ENCODE results near the gene EIF3D. TPM values are rescaled to one million over a fixed set of nuclear protein-coding genes. Genes with fewer than 3 reads are reported as not detected.

EIF3D gene
- total RNA-seq, 2 donors from 2014 or later: 248 to 321 TPM

- no peak overlapping the region for H3K27ac Mint-ChIP-seq
- no peak for ATAC-seq
- peaks cover 19% of the 10 kb centered on the region in 2 donors for H3K27me3 Mint-ChIP-seq
- no peaks in the 10 kb centered on the region for H3K9me3 Mint-ChIP-seq
- no peak overlapping the region for H3K4me3 Mint-ChIP-seq
- no peaks in the 10 kb centered on the region for H3K36me3 Mint-ChIP-seq
- no peak for DNase-seq (ENCODE audit: low spot score)
- peaks cover 0 to 5% of the 10 kb centered on the region in 2 donors for H3K4me1 Mint-ChIP-seq (ENCODE audit: low read depth in 2 of 2)
Observed at GRCh38 chr22:36563444-36563843, 34.5 kb upstream of the EIF3D start.

- Mint-ChIP-seq H3K27ac (no peak overlapping the region), H3K4me3 (no peak overlapping the region), H3K9me3 (no peaks in the 10 kb centered on the region), H3K36me3 (no peaks in the 10 kb centered on the region), H3K27me3 (peaks cover 18 to 19% of the 10 kb centered on the region in 2 donors), H3K4me1 (ENCODE audit: low read depth in 2 of 2) (peaks cover 0 to 5% of the 10 kb centered on the region in 2 donors)
- DNase-seq (ENCODE audit: low spot score): no peak
- ATAC-seq: no peak
Observed at GRCh38 chr22:36563001-36563400, 34.0 kb upstream of the EIF3D start.

GRCh38 chr22:36562261-36562835 lies 33.4 kb upstream of the EIF3D start:
- Mint-ChIP-seq H3K4me1 (ENCODE audit: low read depth in 2 of 2) (peaks cover 0 to 5% of the 10 kb centered on the region in 2 donors), H3K9me3 (no peaks in the 10 kb centered on the region), H3K36me3 (no peaks in the 10 kb centered on the region), H3K4me3 (no peak overlapping the region), H3K27ac (no peak overlapping the region), H3K27me3 (peaks cover 16 to 19% of the 10 kb centered on the region in 2 donors)
- ATAC-seq (no peak), DNase-seq (ENCODE audit: low spot score) (no peak)

- Mint-ChIP-seq H3K36me3 (no peaks in the 10 kb centered on the region), H3K4me1 (ENCODE audit: low read depth in 2 of 2) (peaks cover 0 to 5% of the 10 kb centered on the region in 2 donors), H3K27ac (no peak overlapping the region), H3K4me3 (no peak overlapping the region), H3K9me3 (no peaks in the 10 kb centered on the region), H3K27me3 (peaks cover 10 to 19% of the 10 kb centered on the region in 2 donors)
- DNase-seq (ENCODE audit: low spot score) (no peak), ATAC-seq (no peak)
Observed at GRCh38 chr22:36561291-36561811, 32.4 kb upstream of the EIF3D start.

- no peak for ATAC-seq
- H3K27ac Mint-ChIP-seq: no peak overlapping the region
- no peak overlapping the region for H3K4me3 Mint-ChIP-seq
- H3K36me3 Mint-ChIP-seq: no peaks in the 10 kb centered on the region
- no peak for DNase-seq (ENCODE audit: low spot score)
- peaks cover 0 to 5% of the 10 kb centered on the region in 2 donors for H3K4me1 Mint-ChIP-seq (ENCODE audit: low read depth in 2 of 2)
- H3K9me3 Mint-ChIP-seq: no peaks in the 10 kb centered on the region
- H3K27me3 Mint-ChIP-seq: peaks cover 6 to 19% of the 10 kb centered on the region in 2 donors
Observed at GRCh38 chr22:36560001-36560400, 31.0 kb upstream of the EIF3D start.

GRCh38 chr22:36554098-36554497 lies 25.1 kb upstream of the EIF3D start:
- H3K27me3 Mint-ChIP-seq: peaks cover 0 to 17% of the 10 kb centered on the region in 2 donors
- H3K4me1 Mint-ChIP-seq (ENCODE audit: low read depth in 2 of 2): no peaks in the 10 kb centered on the region
- H3K36me3 Mint-ChIP-seq: no peaks in the 10 kb centered on the region
- H3K27ac Mint-ChIP-seq: no peak overlapping the region
- no peaks in the 10 kb centered on the region for H3K9me3 Mint-ChIP-seq
- ATAC-seq (no peak), DNase-seq (ENCODE audit: low spot score) (no peak)
- no peak overlapping the region for H3K4me3 Mint-ChIP-seq

- no peaks in the 10 kb centered on the region for H3K4me1 Mint-ChIP-seq (ENCODE audit: low read depth in 2 of 2)
- ATAC-seq: no peak
- no peaks in the 10 kb centered on the region for H3K36me3 Mint-ChIP-seq
- no peaks in the 10 kb centered on the region for H3K9me3 Mint-ChIP-seq
- H3K27me3 Mint-ChIP-seq: peaks cover 0 to 21% of the 10 kb centered on the region in 2 donors
- H3K27ac Mint-ChIP-seq: no peak overlapping the region
- DNase-seq (ENCODE audit: low spot score): no peak
- no peak overlapping the region for H3K4me3 Mint-ChIP-seq
Observed at GRCh38 chr22:36552289-36552688, 23.3 kb upstream of the EIF3D start.

- Mint-ChIP-seq H3K36me3 (no peaks in the 10 kb centered on the region), H3K4me1 (ENCODE audit: low read depth in 2 of 2) (no peaks in the 10 kb centered on the region), H3K27me3 (peaks cover 7 to 26% of the 10 kb centered on the region in 2 donors), H3K9me3 (no peaks in the 10 kb centered on the region), H3K27ac (no peak overlapping the region), H3K4me3 (no peak overlapping the region)
- no peak for ATAC-seq
- no peak for DNase-seq (ENCODE audit: low spot score)
Observed at GRCh38 chr22:36550701-36551495, 21.9 kb upstream of the EIF3D start.

GRCh38 chr22:36549033-36549432 lies 20.1 kb upstream of the EIF3D start:
- no peak for ATAC-seq
- H3K4me1 Mint-ChIP-seq (ENCODE audit: low read depth in 2 of 2): no peaks in the 10 kb centered on the region
- peaks cover 7 to 24% of the 10 kb centered on the region in 2 donors for H3K27me3 Mint-ChIP-seq
- no peak overlapping the region for H3K27ac Mint-ChIP-seq
- no peaks in the 10 kb centered on the region for H3K36me3 Mint-ChIP-seq
- H3K4me3 Mint-ChIP-seq: no peak overlapping the region
- no peaks in the 10 kb centered on the region for H3K9me3 Mint-ChIP-seq
- DNase-seq (ENCODE audit: low spot score): no peak

GRCh38 chr22:36548606-36549005 lies 19.6 kb upstream of the EIF3D start:
- no peak for ATAC-seq
- H3K4me1 Mint-ChIP-seq (ENCODE audit: low read depth in 2 of 2): no peaks in the 10 kb centered on the region
- H3K4me3 Mint-ChIP-seq: no peak overlapping the region

GRCh38 chr22:36546932-36547331 lies 18.0 kb upstream of the EIF3D start:
- Mint-ChIP-seq H3K27me3 (peaks cover 7 to 22% of the 10 kb centered on the region in 2 donors), H3K4me1 (ENCODE audit: low read depth in 2 of 2) (no peaks in the 10 kb centered on the region), H3K36me3 (no peaks in the 10 kb centered on the region), H3K9me3 (no peaks in the 10 kb centered on the region), H3K27ac (no peak overlapping the region), H3K4me3 (no peak overlapping the region)
- ATAC-seq: no peak
- DNase-seq (ENCODE audit: low spot score): no peak

More at GRCh38 chr22:36548606-36549005, 19.6 kb upstream of the EIF3D start:
- no peaks in the 10 kb centered on the region for H3K9me3 Mint-ChIP-seq
- no peak for DNase-seq (ENCODE audit: low spot score)
- H3K27ac Mint-ChIP-seq: no peak overlapping the region
- peaks cover 7 to 22% of the 10 kb centered on the region in 2 donors for H3K27me3 Mint-ChIP-seq
- H3K36me3 Mint-ChIP-seq: no peaks in the 10 kb centered on the region

GRCh38 chr22:36546092-36546804 lies 17.3 kb upstream of the EIF3D start:
- ATAC-seq (no peak), DNase-seq (ENCODE audit: low spot score) (no peak)
- Mint-ChIP-seq H3K4me1 (ENCODE audit: low read depth in 2 of 2) (no peaks in the 10 kb centered on the region), H3K4me3 (no peak overlapping the region), H3K27me3 (peaks cover 7 to 16% of the 10 kb centered on the region in 2 donors), H3K36me3 (no peaks in the 10 kb centered on the region), H3K9me3 (no peaks in the 10 kb centered on the region), H3K27ac (no peak overlapping the region)

- H3K9me3 Mint-ChIP-seq: no peaks in the 10 kb centered on the region
- no peak overlapping the region for H3K4me3 Mint-ChIP-seq
- H3K27me3 Mint-ChIP-seq: peaks cover 13 to 15% of the 10 kb centered on the region in 2 donors
- no peak for ATAC-seq
- H3K4me1 Mint-ChIP-seq (ENCODE audit: low read depth in 2 of 2): no peaks in the 10 kb centered on the region
- H3K27ac Mint-ChIP-seq: no peak overlapping the region
- no peaks in the 10 kb centered on the region for H3K36me3 Mint-ChIP-seq
- no peak for DNase-seq (ENCODE audit: low spot score)
Observed at GRCh38 chr22:36544107-36544620, 15.2 kb upstream of the EIF3D start.

Data from natural killer cell treated with Interleukin-12 subunit alpha and Interleukin-12 subunit beta and Interleukin-15 and Interleukin-18, amount 100 ng/mL, for 72 hours (primary cell).